Forelimb muscle (tissue), 1 donor: ENCODE results near the gene CCDC200. TPM values are rescaled to one million over a fixed set of nuclear protein-coding genes. Genes with fewer than 3 reads are reported as not detected.
"Not testable (repeated sequence)": the region's sequence is repeated elsewhere in the genome, so short reads cannot be mapped to it uniquely, and the experiment has no call there.

Experiments used
- DNase-seq: peaks from one replicate; pipeline ENCODE4 v3.0.0-alpha.2; 2013; ENCODE audit warnings: low read depth
- polyA plus RNA-seq: library from polyadenylated mRNA; unstranded; fragments of 120-200 nt; gene quantifications from one replicate; pipeline ENCODE4 v1.2.1, GENCODE V29; 2013; ENCODE audit not compliant: insufficient read length

CCDC200 gene
- 10.0 TPM for polyA plus RNA-seq

DNA sequence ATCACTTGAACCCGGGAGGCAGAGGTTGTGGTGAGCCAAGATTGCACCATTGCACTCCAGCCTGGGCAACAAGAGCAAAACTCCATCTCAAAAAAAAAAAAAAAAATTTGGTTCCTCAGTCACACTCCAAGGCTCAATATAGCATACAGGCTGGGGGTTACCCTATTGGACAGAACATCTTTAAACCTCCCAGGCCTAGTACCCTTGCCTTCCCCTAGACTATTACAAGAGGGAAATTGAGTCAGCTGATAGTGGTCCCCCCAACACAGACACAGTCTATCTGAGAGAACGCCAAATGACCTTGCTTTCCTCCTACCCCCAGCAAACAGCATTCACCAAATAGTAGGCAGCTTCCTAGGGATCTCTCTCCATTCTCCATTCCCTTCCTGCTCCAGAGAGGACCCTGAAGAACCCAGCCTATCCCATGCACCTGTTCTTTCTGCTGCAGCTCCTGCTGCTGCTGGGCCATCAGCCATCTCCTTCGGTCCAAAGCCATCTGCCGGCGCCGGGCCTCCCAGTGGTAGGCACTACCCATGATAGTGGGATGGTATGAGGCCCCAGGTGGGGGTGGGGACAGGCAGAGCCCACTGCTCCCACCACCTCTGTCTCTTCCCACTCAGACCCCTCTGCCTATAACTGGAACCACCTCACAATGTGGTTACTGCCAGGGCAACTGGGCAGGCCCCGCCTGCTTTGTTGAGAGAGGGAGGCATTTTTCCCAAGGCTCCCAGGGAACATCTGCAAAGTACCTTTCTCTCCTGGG is at the start of gene CCDC200:
Gene CCDC200 (minus strand): TSS at position 604 of the 763 bp plus-strand sequence. CDS start 69 bp downstream, at position 535.
- DNase-seq: not testable (repeated sequence)

GRCh38 chr17:43272914-43273313 is 44.5 kb upstream of the CCDC200 start:
- not testable (repeated sequence) for DNase-seq

DNA sequence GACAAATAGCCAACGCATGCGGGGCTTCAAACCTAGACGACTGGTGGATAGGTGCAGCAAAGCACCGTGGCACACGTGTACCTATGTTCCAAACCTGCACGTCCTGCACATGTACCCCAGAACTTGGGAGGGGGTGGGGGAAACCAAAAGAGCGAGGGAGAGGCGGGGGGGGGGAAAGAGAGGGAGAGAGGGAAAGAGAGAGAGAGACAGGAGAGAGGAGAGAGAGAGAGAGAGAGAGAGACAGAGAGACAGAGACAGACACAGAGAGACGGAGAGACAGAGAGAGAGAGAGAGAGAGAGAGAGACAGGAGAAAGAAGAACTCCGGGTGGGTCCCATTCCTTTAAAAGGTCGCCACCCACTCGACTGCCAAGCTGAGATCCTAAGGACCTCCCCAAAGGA is 44.1 kb upstream of the CCDC200 start:
- not testable (repeated sequence) for DNase-seq

DNA sequence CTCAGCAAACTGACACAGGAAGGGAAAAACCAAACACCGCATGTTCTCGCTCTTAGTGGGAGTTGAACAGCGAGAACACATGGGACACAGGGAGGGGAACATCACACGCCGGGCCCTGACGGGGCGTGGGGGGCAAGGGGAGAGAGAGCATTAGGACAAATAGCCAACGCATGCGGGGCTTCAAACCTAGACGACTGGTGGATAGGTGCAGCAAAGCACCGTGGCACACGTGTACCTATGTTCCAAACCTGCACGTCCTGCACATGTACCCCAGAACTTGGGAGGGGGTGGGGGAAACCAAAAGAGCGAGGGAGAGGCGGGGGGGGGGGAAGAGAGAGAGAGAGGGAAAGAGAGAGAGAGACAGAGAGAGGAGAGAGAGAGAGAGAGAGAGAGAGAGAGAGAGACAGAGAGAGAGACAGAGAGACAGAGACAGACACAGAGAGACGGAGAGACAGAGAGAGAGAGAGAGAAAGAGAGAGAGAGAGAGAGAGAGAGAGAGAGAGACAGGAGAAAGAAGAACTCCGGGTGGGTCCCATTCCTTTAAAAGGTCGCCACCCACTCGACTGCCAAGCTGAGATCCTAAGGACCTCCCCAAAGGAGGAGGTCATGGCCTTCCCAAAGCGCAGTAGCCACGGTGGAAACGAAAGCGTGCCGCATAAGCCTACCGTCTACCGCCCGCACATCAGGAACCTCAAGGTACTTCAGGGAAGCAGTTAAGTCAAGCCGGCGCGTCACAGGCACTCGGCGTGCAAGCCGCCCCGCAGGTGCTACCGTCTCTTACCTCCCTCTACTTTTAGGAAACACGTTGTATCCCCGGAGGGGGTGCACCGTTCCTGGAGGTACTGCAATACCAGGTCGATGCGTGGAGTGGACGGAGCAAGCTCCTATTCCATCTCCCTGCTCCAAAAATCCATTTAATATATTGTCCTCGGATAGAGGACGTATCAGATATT is 42.4 kb upstream of the CCDC200 start:
- DNase-seq: not testable (repeated sequence)

- DNase-seq: not testable (repeated sequence)
These were observed 18.0 kb upstream of the CCDC200 start for GRCh38 chr17:43246456-43246855.

DNA sequence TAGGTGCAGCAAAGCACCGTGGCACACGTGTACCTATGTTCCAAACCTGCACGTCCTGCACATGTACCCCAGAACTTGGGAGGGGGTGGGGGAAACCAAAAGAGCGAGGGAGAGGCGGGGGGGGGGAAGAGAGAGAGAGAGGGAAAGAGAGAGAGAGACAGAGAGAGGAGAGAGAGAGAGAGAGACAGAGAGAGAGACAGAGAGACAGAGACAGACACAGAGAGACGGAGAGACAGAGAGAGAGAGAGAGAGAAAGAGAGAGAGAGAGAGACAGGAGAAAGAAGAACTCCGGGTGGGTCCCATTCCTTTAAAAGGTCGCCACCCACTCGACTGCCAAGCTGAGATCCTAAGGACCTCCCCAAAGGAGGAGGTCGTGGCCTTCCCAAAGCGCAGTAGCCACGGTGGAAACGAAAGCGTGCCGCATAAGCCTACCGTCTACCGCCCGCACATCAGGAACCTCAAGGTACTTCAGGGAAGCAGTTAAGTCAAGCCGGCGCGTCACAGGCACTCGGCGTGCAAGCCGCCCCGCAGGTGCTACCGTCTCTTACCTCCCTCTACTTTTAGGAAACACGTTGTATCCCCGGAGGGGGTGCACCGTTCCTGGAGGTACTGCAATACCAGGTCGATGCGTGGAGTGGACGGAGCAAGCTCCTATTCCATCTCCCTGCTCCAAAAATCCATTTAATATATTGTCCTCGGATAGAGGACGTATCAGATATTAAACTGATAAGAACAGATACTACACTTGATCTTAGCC is 12.4 kb upstream of the CCDC200 start:
- not testable (repeated sequence) for DNase-seq

DNA sequence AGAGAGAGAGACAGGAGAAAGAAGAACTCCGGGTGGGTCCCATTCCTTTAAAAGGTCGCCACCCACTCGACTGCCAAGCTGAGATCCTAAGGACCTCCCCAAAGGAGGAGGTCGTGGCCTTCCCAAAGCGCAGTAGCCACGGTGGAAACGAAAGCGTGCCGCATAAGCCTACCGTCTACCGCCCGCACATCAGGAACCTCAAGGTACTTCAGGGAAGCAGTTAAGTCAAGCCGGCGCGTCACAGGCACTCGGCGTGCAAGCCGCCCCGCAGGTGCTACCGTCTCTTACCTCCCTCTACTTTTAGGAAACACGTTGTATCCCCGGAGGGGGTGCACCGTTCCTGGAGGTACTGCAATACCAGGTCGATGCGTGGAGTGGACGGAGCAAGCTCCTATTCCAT is 11.2 kb upstream of the CCDC200 start:
- not testable (repeated sequence) for DNase-seq

GRCh38 chr17:43233877-43234276 is 5.5 kb upstream of the CCDC200 start, which contains the start of gene RNU2-1:
Gene RNU2-1 (minus strand): TSS chr17:43233977.
- DNase-seq: not testable (repeated sequence)

DNA sequence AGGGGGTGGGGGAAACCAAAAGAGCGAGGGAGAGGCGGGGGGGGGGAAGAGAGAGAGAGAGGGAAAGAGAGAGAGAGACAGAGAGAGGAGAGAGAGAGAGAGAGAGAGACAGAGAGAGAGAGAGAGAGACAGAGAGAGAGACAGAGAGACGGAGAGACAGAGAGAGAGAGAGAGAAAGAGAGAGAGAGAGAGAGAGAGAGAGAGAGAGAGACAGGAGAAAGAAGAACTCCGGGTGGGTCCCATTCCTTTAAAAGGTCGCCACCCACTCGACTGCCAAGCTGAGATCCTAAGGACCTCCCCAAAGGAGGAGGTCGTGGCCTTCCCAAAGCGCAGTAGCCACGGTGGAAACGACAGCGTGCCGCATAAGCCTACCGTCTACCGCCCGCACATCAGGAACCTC is 4.8 kb upstream of the CCDC200 start:
- DNase-seq: not testable (repeated sequence)

GRCh38 chr17:43232021-43232699 is 3.7 kb upstream of the CCDC200 start:
- DNase-seq: not testable (repeated sequence)

DNA sequence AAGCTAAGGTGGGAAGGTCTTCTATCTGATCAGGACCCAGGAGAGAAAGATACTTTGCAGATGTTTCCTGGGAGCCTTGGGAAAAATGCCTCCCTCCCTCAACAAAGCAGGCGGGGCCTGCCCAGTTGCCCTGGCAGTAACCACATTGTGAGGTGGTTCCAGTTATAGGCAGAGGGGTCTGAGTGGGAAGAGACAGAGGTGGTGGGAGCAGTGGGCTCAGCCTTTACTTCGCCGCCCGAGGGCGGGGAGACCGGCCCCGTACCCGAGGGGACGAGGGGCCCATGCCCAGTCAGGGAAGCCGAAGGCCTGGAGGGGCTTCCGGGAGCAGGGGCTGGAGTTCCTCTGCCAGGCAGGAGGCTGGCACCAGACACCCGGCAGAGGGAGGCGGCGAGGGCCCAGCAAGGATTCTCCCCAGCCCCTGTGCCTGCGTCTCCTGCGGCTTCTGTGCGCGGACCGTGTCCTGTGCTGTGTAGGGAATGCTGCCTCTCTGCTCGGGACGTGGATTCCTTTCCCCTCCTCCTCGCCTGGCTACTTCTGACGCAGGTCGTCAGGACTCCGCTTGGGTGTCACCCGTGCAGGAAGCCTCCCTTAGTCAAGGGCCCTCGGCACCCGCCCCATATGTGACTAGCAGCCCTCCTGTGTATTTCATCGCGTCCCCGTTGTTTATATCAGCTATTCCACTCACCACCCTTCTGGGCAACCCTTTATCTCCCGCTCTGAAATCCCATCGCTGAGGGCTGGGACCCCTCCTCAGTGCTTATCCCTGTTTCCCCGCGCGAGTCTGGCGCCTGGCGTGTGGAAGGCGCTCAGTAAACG is 3.0 kb upstream of the CCDC200 start:
- DNase-seq: not testable (repeated sequence)

GRCh38 chr17:43226393-43226792 is 2.0 kb downstream of the CCDC200 start:
- no peak for DNase-seq

GRCh38 chr17:43224146-43224705 is 4.2 kb downstream of the CCDC200 start:
- DNase-seq: no peak

GRCh38 chr17:43220511-43221125 is 7.8 kb downstream of the CCDC200 start:
- no peak for DNase-seq

GRCh38 chr17:43219746-43220380 is 8.6 kb downstream of the CCDC200 start:
- no peak for DNase-seq

GRCh38 chr17:43219001-43219400 is 9.4 kb downstream of the CCDC200 start:
- no peak for DNase-seq

GRCh38 chr17:43217614-43218087 is 10.8 kb downstream of the CCDC200 start:
- no peak for DNase-seq

- DNase-seq: no peak
These were observed 11.4 kb downstream of the CCDC200 start for GRCh38 chr17:43216762-43217613.
